GM12874 (cell line): ENCODE results near the gene FN1.

Experiments used
- CTCF ChIP-seq: IDR thresholded peaks from 2 replicates; pipeline ENCODE4 v1.5.1; 2011; ENCODE audit warnings: low read depth, mild to moderate bottlenecking, control low read depth, low read length, moderate library complexity; ENCODE audit not compliant: insufficient read depth

Gene FN1

DNA sequence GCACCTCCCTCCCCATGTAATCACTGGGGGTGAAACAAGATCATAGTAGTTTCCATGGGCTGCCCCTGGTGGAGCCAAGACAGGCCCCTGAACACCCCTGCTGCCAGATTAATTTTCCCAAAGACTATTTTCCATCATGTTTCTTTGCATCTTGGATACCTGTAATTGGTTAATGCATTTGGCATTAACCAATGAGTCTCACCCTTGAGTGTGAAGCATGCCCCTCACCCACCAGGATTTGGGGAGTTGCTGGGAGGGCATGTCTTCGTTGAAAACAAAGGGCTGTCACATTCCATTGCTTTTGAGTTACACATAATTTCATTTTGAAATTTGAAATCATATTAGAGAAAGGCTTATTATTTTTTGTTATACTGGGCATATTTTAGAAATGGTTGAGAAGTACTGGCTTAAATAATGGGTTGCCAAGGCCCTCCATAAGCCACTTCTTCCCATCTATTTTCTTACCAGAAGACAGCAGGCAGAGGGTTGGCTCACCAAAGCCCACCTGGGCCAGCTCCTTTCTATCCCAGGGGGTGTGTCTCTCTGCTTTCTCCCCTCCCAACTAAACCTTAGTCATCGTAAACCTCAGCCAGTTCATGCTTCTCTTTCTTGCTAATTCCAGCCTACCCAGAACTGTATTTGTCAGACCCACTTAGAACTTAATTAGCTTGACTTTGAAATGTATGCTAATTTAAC, 72.3 kb downstream of the FN1 start:
- TF ChIP-seq CTCF = no peak

DNA sequence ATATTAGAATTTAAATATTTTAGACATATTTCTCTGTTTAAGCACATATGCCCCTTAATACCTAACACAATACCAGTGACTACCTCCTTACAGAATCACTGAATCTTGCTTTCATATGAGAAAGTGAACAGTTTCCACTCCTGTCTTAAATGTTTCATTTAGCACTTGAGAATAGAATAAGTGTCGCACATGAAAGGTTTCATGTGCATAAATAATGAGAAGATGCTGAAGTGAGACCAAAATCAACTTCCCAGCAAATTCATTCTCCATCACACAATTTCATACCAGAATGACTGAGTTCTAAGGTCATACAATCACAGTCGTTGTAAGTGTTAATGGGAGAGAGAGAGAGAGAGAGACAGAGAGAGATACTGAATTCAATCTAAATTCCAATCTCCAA, 72.8 kb downstream of the FN1 start:
- TF ChIP-seq CTCF = no peak

DNA sequence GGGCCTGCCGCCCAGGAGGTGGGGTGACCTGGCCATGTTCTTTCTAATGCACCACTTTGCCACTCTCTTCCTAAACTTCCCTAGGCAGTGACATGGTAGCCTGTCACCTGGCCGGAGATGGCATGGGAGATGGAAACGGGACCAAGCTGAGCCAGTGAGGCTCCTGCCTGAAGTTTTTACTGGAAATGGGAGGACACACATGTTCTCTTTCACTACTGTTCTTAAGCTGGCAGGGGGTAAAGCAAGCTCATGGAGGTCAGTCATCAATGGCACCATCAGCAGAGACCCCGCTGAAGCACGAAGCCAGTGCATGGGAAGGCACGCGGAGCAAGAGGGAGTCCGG, 73.3 kb downstream of the FN1 start:
- no peak for TF ChIP-seq CTCF

DNA sequence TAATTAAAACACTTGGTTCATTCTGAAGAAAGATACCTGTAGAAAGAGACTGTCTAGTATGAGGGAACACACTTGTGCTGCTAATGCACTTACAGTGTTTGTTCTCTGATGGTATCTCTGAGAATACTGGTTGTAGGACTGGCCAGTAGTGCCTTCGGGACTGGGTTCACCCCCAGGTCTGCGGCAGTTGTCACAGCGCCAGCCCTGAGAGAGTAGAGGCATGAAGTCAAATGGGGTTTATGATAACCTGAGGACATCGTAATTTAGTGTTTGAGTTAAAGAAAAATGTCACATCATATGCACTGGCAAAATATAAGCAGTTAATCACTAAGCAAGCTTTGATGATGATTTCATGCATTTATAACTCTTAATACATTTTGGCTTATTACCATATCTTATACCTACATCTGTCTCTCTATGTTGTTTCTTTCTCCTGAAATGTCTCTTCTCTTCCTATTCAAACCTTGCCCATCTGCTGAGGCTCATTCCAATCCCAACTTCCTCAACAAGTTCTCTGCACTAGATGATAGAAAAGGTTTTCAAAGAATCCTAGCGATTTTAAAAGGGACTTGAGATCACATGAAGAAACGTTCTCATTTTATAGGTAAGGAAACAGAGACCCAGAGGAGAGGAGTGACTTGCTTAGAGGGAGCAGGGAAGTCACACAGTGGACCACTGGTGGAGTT, 73.8 kb downstream of the FN1 start:
- TF ChIP-seq CTCF = no peak

DNA sequence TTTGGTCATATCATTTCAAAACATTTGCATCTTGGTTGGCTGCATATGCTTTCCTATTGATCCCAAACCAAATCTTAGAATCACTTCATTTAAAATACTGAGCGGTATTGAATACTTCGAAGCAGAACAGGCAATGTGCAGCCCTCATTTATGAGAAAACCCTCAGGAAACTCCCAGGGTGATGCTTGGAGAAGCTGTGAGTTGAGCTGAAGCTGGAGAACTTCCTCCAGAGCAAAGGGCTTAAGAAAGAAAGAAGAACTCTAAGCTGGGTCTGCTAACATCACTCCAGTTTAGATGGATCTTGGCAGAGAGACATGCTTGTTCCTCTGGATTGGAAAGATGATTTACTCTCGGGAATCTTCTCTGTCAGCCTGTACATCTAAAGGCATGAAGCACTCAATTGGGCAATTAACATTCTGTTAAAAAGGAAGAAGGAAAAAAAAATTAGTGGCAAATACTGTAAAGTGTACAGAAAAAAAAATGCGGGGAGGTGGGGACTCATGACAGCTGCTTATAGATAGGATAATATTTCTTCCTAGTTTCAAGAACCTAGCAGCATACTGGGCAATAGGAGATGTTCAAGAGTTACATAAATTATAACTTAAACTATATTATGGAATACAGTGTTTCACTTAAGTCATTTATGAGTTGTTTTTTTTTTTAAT, 74.5 kb downstream of the FN1 start:
- no peak for TF ChIP-seq CTCF

GRCh38 chr2:215360596-215360995, 75.3 kb downstream of the FN1 start:
- no peak for TF ChIP-seq CTCF

DNA sequence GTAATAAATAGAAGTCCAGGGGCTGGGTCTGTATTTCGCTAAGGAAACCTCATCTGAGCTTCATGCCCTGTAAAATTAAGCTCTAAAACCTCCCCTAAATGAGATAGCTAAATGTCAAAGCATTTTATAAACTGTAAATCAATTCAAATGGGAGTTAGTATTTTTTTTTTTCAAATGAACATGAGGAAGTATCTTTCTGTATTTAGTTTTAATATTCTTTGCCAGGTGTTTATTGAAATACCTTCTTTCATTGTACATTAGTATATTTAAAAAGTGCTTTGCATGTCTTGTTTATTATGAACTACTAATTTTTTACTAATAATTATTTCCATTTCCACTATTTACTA, 76.3 kb downstream of the FN1 start:
- no peak for TF ChIP-seq CTCF
